Esophagus muscularis mucosa (tissue), 4 donors: ENCODE measurements around the gene FCAMR. TPM values are rescaled to one million over a fixed set of nuclear protein-coding genes. Genes with fewer than 3 reads are reported as not detected.

Experiments used
- DNase-seq: peaks from one replicate; pipeline ENCODE4 v3.0.0-alpha.2; 2017; ENCODE audit errors: extremely low spot score
- H3K27ac ChIP-seq, 4 donors: fragments of 200-600 bp; sonication (generic); replicated peaks in 1 of 4; 1 replicate in 3 of 4; 2 replicates in 1 of 4; pipeline ENCODE4 v1.5.1; 2016 to 2019; ENCODE audit warnings: mild to moderate bottlenecking in 1 of 4
- H3K27me3 ChIP-seq, 4 donors: fragments of 200-600 bp; sonication (generic); one replicate each; pipeline versions ENCODE4 v1.5.1 to v1.6.0; 2016 to 2019
- H3K36me3 ChIP-seq, 4 donors: fragments of 200-600 bp; sonication (generic); one replicate each; pipeline ENCODE4 v1.5.1; 2016 to 2019
- H3K4me1 ChIP-seq, 4 donors: fragments of 200-600 bp; sonication (generic); one replicate each; pipeline ENCODE4 v1.5.1; 2016 to 2019
- H3K4me3 ChIP-seq, 4 donors: fragments of 200-600 bp; sonication (generic); 1 replicate in 2 of 4; 2 replicates in 2 of 4; pipeline ENCODE4 v1.5.1; 2016 to 2019; ENCODE audit warnings: mild to moderate bottlenecking in 4 of 4, moderate library complexity in 1 of 4
- H3K9me3 ChIP-seq, 4 donors: fragments of 200-600 bp; sonication (generic); 1 replicate in 3 of 4; 2 replicates in 1 of 4; pipeline ENCODE4 v1.5.1; 2016 to 2019
- CTCF ChIP-seq, 3 experiments: fragments of 200-600 bp in 2 of 3; fragments of 450-650 bp in 1 of 3; sonication (generic) in 2 of 3; IDR thresholded peaks; one replicate each; pipeline ENCODE4 v1.5.1; 2017 to 2019; ENCODE audit warnings: antibody characterized with exemption in 3 of 3, mild to moderate bottlenecking in 2 of 3, moderate library complexity in 1 of 3
- EP300 ChIP-seq: sonication (generic); formaldehyde crosslinking; IDR thresholded peaks from one replicate; pipeline ENCODE4 v1.6.1; 2017; ENCODE audit warnings: antibody characterized with exemption
- POLR2A ChIP-seq: fragments of 450-650 bp; IDR thresholded peaks from one replicate; pipeline ENCODE4 v1.6.1; 2017; ENCODE audit warnings: antibody characterized with exemption, moderate library complexity, mild to moderate bottlenecking, low read depth
- POLR2AphosphoS5 ChIP-seq, 2 donors: sonication (generic); formaldehyde crosslinking; IDR thresholded peaks; one replicate each; pipeline ENCODE4 v1.6.1; 2017; ENCODE audit warnings: antibody characterized with exemption in 2 of 2
- WGBS: methylation state at CpG from one replicate; pipeline ENCODE4 v1.1.5; 2018; 5-methylcytosine and 5-hydroxymethylcytosine counted together
- intact Hi-C: fragments of 100-400 bp; cut with DNase I; formaldehyde crosslinking; loops from one replicate; pipeline ENCODE4 v1.15.1; 2023
- total RNA-seq, 4 donors: library from RNA; depleted of rRNA; stranded (reverse); fragments of >200 nt; gene quantifications; one replicate each; pipeline versions ENCODE4 v1.1.0 to v1.2.1, GENCODE V29; 2016

The FCAMR gene
- total RNA-seq, 4 donors from 2014 or later = not detected

GRCh38 chr1:206952171-206952570 is 18.1 kb downstream of the FCAMR start:
- H3K27ac ChIP-seq = no peak overlapping the region
- H3K27me3 ChIP-seq = peaks cover 0 to under 1% (median 0%) of the 10 kb centered on the region in 4 donors
- H3K36me3 ChIP-seq = no peaks in the 10 kb centered on the region
- WGBS = 74% methylated on average over 4 of the region's 4 CpGs
- intact Hi-C loops = no loop called here
- no peak overlapping the region for H3K4me3 ChIP-seq
- DNase-seq = no peak
- no peaks in the 10 kb centered on the region for H3K4me1 ChIP-seq
- no peak for TF ChIP-seq POLR2AphosphoS5 (IDR thresholded peaks at IDR 0.05)
- TF ChIP-seq EP300 = no peak
- no peak for TF ChIP-seq CTCF (IDR thresholded peaks at IDR 0.05)
- no peak for TF ChIP-seq POLR2A
- peaks cover 0 to 9% (median 0%) of the 10 kb centered on the region in 4 donors for H3K9me3 ChIP-seq

- WGBS = 85% methylated on average over 4 of the region's 4 CpGs
- Histone ChIP-seq H3K36me3 (no peaks in the 10 kb centered on the region), H3K4me3 (no peak overlapping the region), H3K9me3 (peaks cover 0 to 9% (median 0%) of the 10 kb centered on the region in 4 donors), H3K4me1 (no peaks in the 10 kb centered on the region), H3K27me3 (peaks cover 0 to 7% (median 0%) of the 10 kb centered on the region in 4 donors), H3K27ac (no peak overlapping the region)
- no peak for TF ChIP-seq CTCF (IDR thresholded peaks at IDR 0.05)
- TF ChIP-seq POLR2AphosphoS5 (IDR thresholded peaks at IDR 0.05) = no peak
- no peak for TF ChIP-seq POLR2A
- TF ChIP-seq EP300 = no peak
- DNase-seq = no peak
- intact Hi-C loops = no loop called here
Observed at GRCh38 chr1:206951318-206952100, 18.8 kb downstream of the FCAMR start.

GRCh38 chr1:206949641-206950040 is 20.6 kb downstream of the FCAMR start:
- peaks cover 0 to 21% (median 0%) of the 10 kb centered on the region in 4 donors for H3K27me3 ChIP-seq
- intact Hi-C loops = no loop called here
- no peaks in the 10 kb centered on the region for H3K4me1 ChIP-seq
- WGBS = 89% methylated on average over 5 of the region's 5 CpGs
- no peak overlapping the region for H3K4me3 ChIP-seq
- no peak overlapping the region for H3K27ac ChIP-seq
- H3K9me3 ChIP-seq = peaks cover 0 to 9% (median 0%) of the 10 kb centered on the region in 4 donors
- DNase-seq = no peak
- no peaks in the 10 kb centered on the region for H3K36me3 ChIP-seq
- TF ChIP-seq EP300 (no peak), POLR2AphosphoS5 (IDR thresholded peaks at IDR 0.05) (no peak), CTCF (IDR thresholded peaks at IDR 0.05) (no peak), POLR2A (no peak)

- WGBS = 71% methylated on average over 4 of the region's 4 CpGs
- H3K4me1 ChIP-seq = no peaks in the 10 kb centered on the region
- H3K27ac ChIP-seq = no peak overlapping the region
- H3K4me3 ChIP-seq = no peak overlapping the region
- no peak for DNase-seq
- peaks cover 0 to 9% (median 0%) of the 10 kb centered on the region in 4 donors for H3K9me3 ChIP-seq
- intact Hi-C loops = no loop called here
- H3K27me3 ChIP-seq = peaks cover 0 to 23% (median 0%) of the 10 kb centered on the region in 4 donors
- TF ChIP-seq POLR2A (no peak), EP300 (no peak), CTCF (IDR thresholded peaks at IDR 0.05) (no peak), POLR2AphosphoS5 (IDR thresholded peaks at IDR 0.05) (no peak)
- no peaks in the 10 kb centered on the region for H3K36me3 ChIP-seq
Observed at GRCh38 chr1:206949208-206949607, 21.1 kb downstream of the FCAMR start.

- H3K4me3 ChIP-seq = no peak overlapping the region
- H3K9me3 ChIP-seq = peaks cover 0 to 9% (median 0%) of the 10 kb centered on the region in 4 donors
- 78% methylated on average over 3 of the region's 3 CpGs for WGBS
- DNase-seq = no peak
- H3K36me3 ChIP-seq = no peaks in the 10 kb centered on the region
- H3K27me3 ChIP-seq = peaks cover 0 to 23% (median 0%) of the 10 kb centered on the region in 4 donors
- H3K4me1 ChIP-seq = no peaks in the 10 kb centered on the region
- H3K27ac ChIP-seq = no peak overlapping the region
- intact Hi-C loops = no loop called here
- TF ChIP-seq POLR2A (no peak), EP300 (no peak), CTCF (IDR thresholded peaks at IDR 0.05) (no peak), POLR2AphosphoS5 (IDR thresholded peaks at IDR 0.05) (no peak)
Observed at GRCh38 chr1:206947255-206947654, 23.0 kb downstream of the FCAMR start.
